BLaER1 treated with 17β-estradiol and CSF1 and Interleukin-3, amounts not matched to agents 10 nM and 100 nM (cell line): Measurements from ENCODE around the gene FAU.

Experiments used
- H3K27ac ChIP-seq, 11 experiments: shearing (Covaris generic); formaldehyde crosslinking; 2 replicates each; pipeline ENCODE4 v1.8.1; 2022
- H3K27me3 ChIP-seq, 11 experiments: shearing (Covaris generic); formaldehyde crosslinking; 2 replicates each; pipeline ENCODE4 v1.8.1; 2022
- H3K36me3 ChIP-seq, 11 experiments: shearing (Covaris generic); formaldehyde crosslinking; 2 replicates each; pipeline ENCODE4 v1.8.1; 2022
- H3K4me1 ChIP-seq, 10 experiments: shearing (Covaris generic); formaldehyde crosslinking; 2 replicates each; pipeline ENCODE4 v1.8.1; 2022
- H3K4me2 ChIP-seq, 11 experiments: shearing (Covaris generic); formaldehyde crosslinking; 2 replicates each; pipeline ENCODE4 v1.8.1; 2022
- H3K4me3 ChIP-seq, 10 experiments: shearing (Covaris generic); formaldehyde crosslinking; 2 replicates each; pipeline ENCODE4 v1.8.1; 2022
- H3K9ac ChIP-seq, 11 experiments: shearing (Covaris generic); formaldehyde crosslinking; 2 replicates each; pipeline ENCODE4 v1.8.1; 2022
- H3K9me3 ChIP-seq, 11 experiments: shearing (Covaris generic); formaldehyde crosslinking; replicated peaks in 1 of 11; 2 replicates each; pipeline ENCODE4 v1.8.1; 2022
- H4K20me1 ChIP-seq, 11 experiments: shearing (Covaris generic); formaldehyde crosslinking; 2 replicates each; pipeline ENCODE4 v1.8.1; 2022
- Cebpa-rat ChIP-seq, 11 experiments: shearing (Covaris generic); IDR thresholded peaks; 2 replicates each; pipeline ENCODE4 v1.8.1; 2022

The FAU gene

DNA sequence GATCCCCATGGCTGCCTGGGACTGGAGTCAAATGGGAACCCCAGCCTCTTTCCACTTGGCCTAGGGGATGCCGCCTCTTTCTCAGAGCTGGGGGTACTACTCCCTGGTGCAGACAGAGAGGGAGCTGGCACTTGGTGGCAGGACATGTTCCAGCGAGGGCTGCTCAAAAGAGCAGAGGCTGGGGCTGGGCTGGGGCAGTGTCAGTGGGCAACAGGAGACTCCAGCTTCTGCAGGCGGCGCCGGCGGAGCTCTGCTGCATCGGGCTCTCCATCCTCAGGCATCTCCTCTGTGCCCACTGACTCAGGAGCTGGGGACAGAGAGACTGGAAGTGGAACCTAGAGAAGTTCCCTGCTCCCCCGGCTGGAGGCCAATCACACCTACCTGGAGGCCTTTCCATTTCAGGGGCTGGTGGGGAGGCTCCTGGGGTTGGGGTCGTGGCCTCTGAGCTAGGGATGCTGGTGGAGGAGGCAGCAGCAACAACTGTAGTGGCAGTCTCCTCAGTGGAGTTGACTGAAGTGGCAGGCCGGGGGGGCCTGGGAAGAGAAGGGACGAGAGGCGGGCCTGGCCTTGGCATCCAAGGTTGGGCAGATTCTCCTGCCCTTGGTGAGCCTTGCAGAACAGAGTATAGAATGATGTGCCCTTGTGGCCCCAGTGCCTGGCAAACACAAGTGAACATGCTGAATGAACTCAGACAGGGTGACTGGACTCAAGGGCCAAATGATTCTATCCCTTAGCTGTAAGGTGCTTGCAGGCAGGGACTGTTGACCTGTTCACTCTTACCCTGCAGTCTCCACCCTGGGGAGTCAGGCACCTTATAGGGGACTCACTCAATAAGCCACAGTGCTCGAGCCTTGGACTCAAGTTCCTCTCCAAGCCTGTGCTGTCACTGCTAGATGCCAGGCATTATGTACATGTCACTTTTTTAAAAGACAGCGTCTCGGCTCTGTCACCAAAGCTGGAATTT, 6.5 kb upstream of the FAU start:
- Histone ChIP-seq H3K9me3 (no peaks in the 10 kb centered on the region), H4K20me1 (peaks cover 29 to 79% (median 46%) of the 10 kb centered on the region in 11 experiments; a peak in 20 of 22 replicates), H3K36me3 (peaks cover 73 to 87% (median 83%) of the 10 kb centered on the region in 11 experiments), H3K27ac (no peak overlapping the region; a peak in 1 of 22 replicates), H3K4me1 (peaks cover 31 to 63% (median 47%) of the 10 kb centered on the region in 10 experiments), H3K9ac (peak overlapping the region in 3 of 11 experiments; percentile 46 to 61 (median 57); a peak in 3 of 22 replicates), H3K4me3 (no peak overlapping the region), H3K4me2 (peak overlapping the region in 1 of 11 experiments; percentile 100; a peak in 1 of 22 replicates), H3K27me3 (no peaks in the 10 kb centered on the region)
- TF ChIP-seq Cebpa-rat (IDR thresholded peaks at IDR 0.05), result no peak

DNA sequence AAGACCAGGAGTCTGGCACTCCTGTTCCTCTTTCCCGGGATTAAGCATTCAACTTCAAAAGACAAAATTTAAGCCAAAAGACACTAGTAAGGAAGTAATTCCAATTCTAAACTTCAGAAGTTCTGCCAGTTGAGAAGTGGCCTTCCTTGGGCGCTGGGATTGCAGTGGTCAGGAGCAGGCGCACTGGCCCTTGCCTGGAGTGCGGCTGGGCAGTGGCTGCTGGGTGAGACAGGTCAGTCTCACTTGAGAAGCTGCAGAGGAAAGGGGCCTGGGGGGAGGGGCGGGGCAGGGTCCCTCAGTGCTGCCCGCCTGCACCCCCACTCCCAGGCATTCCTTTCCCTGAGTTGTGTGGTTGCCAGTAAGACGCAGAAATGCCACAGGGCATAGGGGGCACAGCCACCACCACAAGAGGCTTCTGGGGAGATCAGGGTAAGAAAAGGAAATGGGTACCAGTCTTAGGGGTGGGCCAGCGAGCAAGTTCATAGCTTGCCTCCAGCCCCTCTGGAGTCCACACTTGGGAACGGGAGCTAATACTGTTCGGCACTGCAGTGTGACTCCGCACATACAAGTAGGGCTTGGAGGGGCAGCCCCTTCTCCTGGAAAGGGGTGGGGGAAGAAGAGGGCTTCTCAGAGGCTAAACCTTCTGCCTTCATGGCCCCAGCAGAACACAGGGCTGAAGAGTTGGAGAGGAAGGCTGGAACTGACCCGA, 5.7 kb upstream of the FAU start:
- H3K36me3 ChIP-seq, result peaks cover 73 to 85% (median 82%) of the 10 kb centered on the region in 11 experiments
- TF ChIP-seq Cebpa-rat (IDR thresholded peaks at IDR 0.05), result no peak
- H3K4me3 ChIP-seq, result no peak overlapping the region
- H3K27me3 ChIP-seq, result no peaks in the 10 kb centered on the region
- H3K4me1 ChIP-seq, result peaks cover 31 to 63% (median 47%) of the 10 kb centered on the region in 10 experiments
- H4K20me1 ChIP-seq, result peaks cover 25 to 70% (median 45%) of the 10 kb centered on the region in 11 experiments; a peak in 20 of 22 replicates
- H3K27ac ChIP-seq, result no peak overlapping the region
- no peaks in the 10 kb centered on the region for H3K9me3 ChIP-seq
- 0 out of 22 replicates have a peak overlapping the region, but pooled peaks of 3 of the 11 experiments have one; percentile 18 to 32 (median 27) for H3K9ac ChIP-seq
- no peak overlapping the region for H3K4me2 ChIP-seq

DNA sequence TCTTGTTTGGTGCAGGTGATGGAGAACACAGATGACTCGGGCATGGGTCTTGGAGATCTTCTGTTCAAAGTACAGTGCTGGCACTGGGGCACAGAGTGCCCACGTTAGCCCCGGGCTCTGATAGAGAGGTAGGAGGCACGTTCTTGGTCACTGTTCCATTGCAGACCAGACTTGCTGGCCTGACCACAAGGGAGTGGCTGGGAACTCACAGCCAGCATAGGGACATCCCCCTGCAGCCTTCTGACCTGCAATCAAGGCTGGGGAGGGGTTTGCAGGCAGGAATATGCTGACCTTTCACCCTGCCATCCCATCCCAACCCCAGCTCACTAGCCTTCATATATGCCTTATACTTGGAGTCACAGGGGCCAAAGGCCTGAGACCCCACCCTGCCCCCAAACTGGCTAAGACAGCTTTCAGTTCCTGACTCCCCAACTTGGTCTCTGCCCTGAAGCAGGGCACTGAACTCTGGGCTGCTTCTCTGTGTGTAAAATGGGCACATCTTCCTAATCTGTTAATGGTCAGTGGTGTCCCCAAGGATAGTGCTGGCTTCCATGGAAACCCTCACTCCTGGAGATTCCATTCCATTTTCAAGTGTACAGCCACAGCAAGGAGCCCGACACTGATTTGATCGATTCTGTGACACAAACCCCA, 4.8 kb upstream of the FAU start:
- H3K36me3 ChIP-seq, result peaks cover 70 to 80% (median 76%) of the 10 kb centered on the region in 11 experiments
- H3K9ac ChIP-seq, result peak overlapping the region in 6 of 11 experiments; percentile 3 to 32 (median 16); a peak in 3 of 22 replicates
- no peak overlapping the region for H3K4me3 ChIP-seq
- no peaks in the 10 kb centered on the region for H3K9me3 ChIP-seq
- H3K27ac ChIP-seq, result no peak overlapping the region
- no peaks in the 10 kb centered on the region for H3K27me3 ChIP-seq
- peaks cover 22 to 56% (median 39%) of the 10 kb centered on the region in 10 experiments for H3K4me1 ChIP-seq
- H3K4me2 ChIP-seq, result no peak overlapping the region
- TF ChIP-seq Cebpa-rat (IDR thresholded peaks at IDR 0.05), result no peak
- H4K20me1 ChIP-seq, result peaks cover 16 to 62% (median 36%) of the 10 kb centered on the region in 11 experiments; a peak in 20 of 22 replicates

DNA sequence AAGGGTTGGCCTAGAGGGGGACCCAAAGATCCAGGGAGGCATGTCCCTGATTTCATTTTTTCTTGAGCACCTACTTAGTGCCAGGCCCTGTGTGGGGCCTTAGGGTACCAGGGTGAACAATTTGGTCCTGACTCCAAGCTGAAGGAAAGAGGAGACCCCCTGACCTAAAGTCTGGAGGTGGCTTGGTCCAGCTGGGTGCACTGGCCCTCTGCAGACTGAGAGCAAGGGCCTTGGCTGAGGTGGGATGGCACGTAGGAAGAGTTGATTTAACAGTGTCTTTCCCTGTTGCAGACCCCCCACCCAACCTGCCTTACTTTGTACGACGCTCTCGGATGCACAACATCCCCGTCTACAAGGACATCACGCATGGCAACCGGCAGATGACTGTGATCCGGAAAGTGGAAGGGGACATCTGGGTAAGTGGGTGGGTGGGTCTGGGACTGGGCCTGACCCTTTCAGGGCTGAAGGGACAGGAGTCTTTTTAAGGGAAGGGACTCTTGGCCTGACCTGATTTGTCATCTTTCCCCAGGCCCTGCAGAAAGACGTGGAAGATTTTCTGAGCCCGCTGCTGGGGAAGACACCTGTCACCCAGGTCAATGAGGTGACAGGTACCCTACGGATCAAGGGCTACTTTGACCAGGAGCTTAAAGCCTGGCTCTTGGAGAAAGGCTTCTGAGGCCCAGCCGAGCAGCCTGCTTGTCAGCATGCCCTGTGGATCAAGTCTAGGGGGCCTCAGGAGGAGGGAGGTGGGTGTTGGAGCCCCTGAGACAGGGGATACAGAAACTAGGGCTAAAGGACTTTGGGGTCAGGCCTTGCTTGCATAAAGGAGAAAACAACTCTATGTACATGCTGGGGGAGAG, 3.5 kb upstream of the FAU start:
- no peak overlapping the region; a peak in 3 of 22 replicates for H3K9ac ChIP-seq
- H3K4me1 ChIP-seq, result peaks cover 22 to 50% (median 34%) of the 10 kb centered on the region in 10 experiments
- no peaks in the 10 kb centered on the region for H3K9me3 ChIP-seq
- H3K27me3 ChIP-seq, result no peaks in the 10 kb centered on the region
- peaks cover 68 to 77% (median 73%) of the 10 kb centered on the region in 11 experiments for H3K36me3 ChIP-seq
- TF ChIP-seq Cebpa-rat (IDR thresholded peaks at IDR 0.05), result no peak
- H4K20me1 ChIP-seq, result peaks cover 5 to 61% (median 32%) of the 10 kb centered on the region in 11 experiments; a peak in 19 of 22 replicates
- H3K4me3 ChIP-seq, result no peak overlapping the region
- H3K27ac ChIP-seq, result no peak overlapping the region
- no peak overlapping the region for H3K4me2 ChIP-seq

DNA sequence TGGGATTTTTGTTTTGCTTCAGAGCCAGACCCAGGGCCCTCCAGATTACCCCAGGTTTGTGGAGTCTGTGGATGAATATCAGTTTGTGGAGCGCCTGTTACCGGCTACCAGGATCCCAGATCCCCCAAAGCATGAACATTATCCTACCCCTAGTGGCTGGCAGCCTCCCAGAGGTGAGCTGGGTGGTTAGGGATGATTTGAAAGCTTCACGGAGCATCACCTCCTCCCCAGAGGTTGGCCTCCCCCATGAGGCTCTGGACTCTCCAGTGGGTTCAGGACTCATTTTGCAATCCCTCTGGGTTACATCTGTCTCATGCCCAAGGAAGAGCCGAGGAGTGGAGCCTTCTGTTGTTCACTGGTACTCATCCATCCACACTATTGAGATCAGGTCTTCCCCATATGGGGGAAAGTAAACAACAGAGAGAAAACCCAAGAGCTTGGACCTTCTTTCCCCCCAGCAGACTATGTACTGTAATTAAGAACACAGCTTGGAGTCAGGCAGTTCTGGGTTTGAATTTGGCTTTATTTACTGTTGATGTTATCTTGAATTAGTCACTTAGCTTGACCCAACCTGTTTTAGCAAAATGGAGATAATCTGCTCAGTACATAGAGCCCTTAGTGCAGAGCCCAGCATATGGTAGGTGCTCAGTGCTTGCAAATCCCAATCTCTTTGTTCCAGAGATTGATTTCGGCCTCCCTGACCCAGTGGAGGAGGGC, 2.7 kb upstream of the FAU start:
- peak overlapping the region in 5 of 11 experiments; percentile 5 to 25 (median 20); a peak in 2 of 22 replicates for H3K9ac ChIP-seq
- H3K4me3 ChIP-seq, result no peak overlapping the region
- no peak overlapping the region for H3K27ac ChIP-seq
- H3K4me2 ChIP-seq, result peak overlapping the region in 4 of 11 experiments; percentile 3 to 86 (median 40); a peak in 5 of 22 replicates
- H3K9me3 ChIP-seq, result no peaks in the 10 kb centered on the region
- H3K27me3 ChIP-seq, result no peaks in the 10 kb centered on the region
- H3K4me1 ChIP-seq, result peaks cover 29 to 50% (median 38%) of the 10 kb centered on the region in 10 experiments
- H3K36me3 ChIP-seq, result peaks cover 68 to 78% (median 73%) of the 10 kb centered on the region in 11 experiments
- H4K20me1 ChIP-seq, result peaks cover 2 to 61% (median 33%) of the 10 kb centered on the region in 11 experiments; a peak in 19 of 22 replicates
- no peak for TF ChIP-seq Cebpa-rat (IDR thresholded peaks at IDR 0.05)

DNA sequence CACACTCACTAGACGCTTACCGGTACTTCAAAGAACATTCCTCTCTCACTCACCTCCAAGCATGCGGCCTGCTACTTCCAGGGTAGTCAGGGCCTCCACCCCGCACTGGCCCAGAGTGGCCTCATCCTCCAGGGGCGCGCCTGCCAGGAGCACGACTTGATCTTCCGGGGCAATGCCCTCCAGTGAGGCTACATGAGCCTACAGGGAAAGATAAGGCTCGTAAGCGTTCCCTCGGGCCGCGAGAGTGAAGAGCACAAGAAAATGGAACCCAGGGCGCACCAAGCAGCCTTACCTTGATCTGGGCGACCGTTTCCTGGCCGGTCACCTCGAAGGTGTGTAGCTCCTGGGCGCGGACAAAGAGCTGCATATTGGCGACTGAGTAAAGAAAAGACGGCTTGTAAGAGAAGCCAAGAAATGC, 478 bp downstream of the FAU start:
- Histone ChIP-seq H3K9me3 (no peaks in the 10 kb centered on the region), H3K27ac (peak overlapping the region; percentile 85 to 97 (median 93)), H3K27me3 (no peaks in the 10 kb centered on the region), H4K20me1 (peaks cover 0 to 55% (median 31%) of the 10 kb centered on the region in 11 experiments; a peak in 17 of 22 replicates), H3K4me1 (peaks cover 38 to 66% (median 51%) of the 10 kb centered on the region in 10 experiments), H3K9ac (peak overlapping the region; percentile 91 to 99 (median 94)), H3K4me3 (peak overlapping the region; percentile 82 to 99 (median 89)), H3K36me3 (peaks cover 56 to 67% (median 60%) of the 10 kb centered on the region in 11 experiments), H3K4me2 (peak overlapping the region; percentile 85 to 98 (median 95))
- no peak for TF ChIP-seq Cebpa-rat (IDR thresholded peaks at IDR 0.05)

DNA sequence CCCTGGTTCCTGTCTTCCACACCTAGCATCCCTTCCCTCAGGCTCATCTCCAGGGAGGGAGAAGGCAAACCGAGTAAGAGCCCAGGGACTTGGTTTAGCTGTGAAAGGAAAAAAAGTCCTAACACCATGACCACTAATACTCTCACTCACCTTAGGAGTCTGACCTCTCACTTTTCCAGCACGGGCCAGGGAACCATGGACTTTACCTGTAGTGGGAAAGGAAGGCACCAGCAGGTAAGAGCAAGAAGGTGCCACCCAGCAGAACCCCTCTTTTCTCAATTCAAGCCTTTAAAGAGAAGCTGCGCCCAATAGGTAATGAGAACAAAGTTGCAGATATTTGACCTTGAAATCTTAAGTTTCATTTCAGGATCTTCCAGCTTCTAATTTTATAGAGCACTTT, 1.1 kb downstream of the FAU start:
- peak overlapping the region; percentile 82 to 99 (median 89) for H3K4me3 ChIP-seq
- H4K20me1 ChIP-seq, result peaks cover 0 to 59% (median 32%) of the 10 kb centered on the region in 11 experiments; a peak in 16 of 22 replicates
- peak overlapping the region; percentile 85 to 98 (median 95) for H3K4me2 ChIP-seq
- H3K4me1 ChIP-seq, result peaks cover 44 to 72% (median 58%) of the 10 kb centered on the region in 10 experiments
- H3K27ac ChIP-seq, result peak overlapping the region; percentile 85 to 97 (median 93); a peak in 21 of 22 replicates
- no peaks in the 10 kb centered on the region for H3K9me3 ChIP-seq
- peak overlapping the region; percentile 91 to 99 (median 94) for H3K9ac ChIP-seq
- H3K36me3 ChIP-seq, result peaks cover 51 to 67% (median 59%) of the 10 kb centered on the region in 11 experiments
- H3K27me3 ChIP-seq, result no peaks in the 10 kb centered on the region
- TF ChIP-seq Cebpa-rat (IDR thresholded peaks at IDR 0.05), result no peak
